HG03432 (cell line): ENCODE results near the gene DACH1.
"Not testable (repeated sequence)": the region's sequence is repeated elsewhere in the genome, so short reads cannot be mapped to it uniquely, and the experiment has no call there.

Source experiments
- ATAC-seq: cut with Tn5 transposase; IDR thresholded peaks from one replicate; pipeline ENCODE4 v1.9.1; 2021; ENCODE audit warnings: mild to moderate bottlenecking, moderate library complexity; ENCODE audit not compliant: unreplicated experiment

The DACH1 gene

GRCh38 chr13:71867131-71867814 lies at the start of gene DACH1:
DACH1 (minus strand) TSS chr13:71867204.
- ATAC-seq = peak; percentile 56

- no peak for ATAC-seq
Measured at GRCh38 chr13:71913717-71914116, 46.7 kb upstream of the DACH1 start.

GRCh38 chr13:71912524-71912923 lies 45.5 kb upstream of the DACH1 start:
- ATAC-seq = no peak

- no peak for ATAC-seq
Measured at GRCh38 chr13:71906448-71906847, 39.4 kb upstream of the DACH1 start.

GRCh38 chr13:71902676-71903075 lies 35.7 kb upstream of the DACH1 start:
- ATAC-seq = no peak

- not testable (repeated sequence) for ATAC-seq
Measured at GRCh38 chr13:71893506-71893905, 26.5 kb upstream of the DACH1 start.

- no peak for ATAC-seq
Measured at GRCh38 chr13:71886880-71887279, 19.9 kb upstream of the DACH1 start.

GRCh38 chr13:71882120-71882519 lies 15.1 kb upstream of the DACH1 start:
- no peak for ATAC-seq

GRCh38 chr13:71880753-71881541 lies 13.9 kb upstream of the DACH1 start:
- ATAC-seq = no peak

- no peak for ATAC-seq
Measured at GRCh38 chr13:71879808-71880344, 12.9 kb upstream of the DACH1 start.

- peak; percentile 92 for ATAC-seq
Measured at GRCh38 chr13:71879129-71879535, 12.1 kb upstream of the DACH1 start.

- no peak for ATAC-seq
Measured at GRCh38 chr13:71877256-71877653, 10.3 kb upstream of the DACH1 start.

- no peak for ATAC-seq
Measured at GRCh38 chr13:71876648-71877255, 9.7 kb upstream of the DACH1 start.

GRCh38 chr13:71875823-71876222 lies 8.8 kb upstream of the DACH1 start:
- no peak for ATAC-seq

- ATAC-seq = no peak
Measured at GRCh38 chr13:71874458-71874857, 7.5 kb upstream of the DACH1 start.

- ATAC-seq = no peak
Measured at GRCh38 chr13:71873418-71874247, 6.6 kb upstream of the DACH1 start.

GRCh38 chr13:71871844-71872243 lies 4.8 kb upstream of the DACH1 start:
- ATAC-seq = no peak

- no peak for ATAC-seq
Measured at GRCh38 chr13:71871176-71871754, 4.3 kb upstream of the DACH1 start.

GRCh38 chr13:71870100-71870499 lies 3.1 kb upstream of the DACH1 start:
- no peak for ATAC-seq

GRCh38 chr13:71869274-71869673 lies 2.3 kb upstream of the DACH1 start:
- ATAC-seq = no peak
